Effector memory CD4-positive, alpha-beta T cell (primary cell): Measurements from ENCODE around the gene EIF5A.
A peak's percentile ranks its signal among the peaks of the same experiment; 100 is the strongest.

Source experiments
- DNase-seq, 3 donors: peaks; one replicate each; pipeline ENCODE4 v3.0.0-alpha.2; 2020
- H3K27ac ChIP-seq: 2 replicates; pipeline ENCODE4 v1.7.0; 2013; ENCODE audit warnings: mild to moderate bottlenecking, low read length, moderate library complexity; ENCODE audit not compliant: insufficient read depth, poor library complexity, severe bottlenecking
- H3K27me3 ChIP-seq: replicated peaks from 2 replicates; pipeline ENCODE4 v1.7.0; 2013; ENCODE audit warnings: mild to moderate bottlenecking, low read length; ENCODE audit not compliant: insufficient read depth, control insufficient read depth, poor library complexity, severe bottlenecking
- H3K36me3 ChIP-seq: 2 replicates; pipeline ENCODE4 v1.7.0; 2013; ENCODE audit warnings: mild to moderate bottlenecking, low read length, moderate library complexity; ENCODE audit not compliant: control insufficient read depth, insufficient read depth
- H3K4me1 ChIP-seq: 2 replicates; pipeline ENCODE4 v1.7.0; 2013; ENCODE audit warnings: low read length, mild to moderate bottlenecking; ENCODE audit not compliant: control insufficient read depth, insufficient read depth, poor library complexity, severe bottlenecking
- H3K4me3 ChIP-seq: 2 replicates; pipeline ENCODE4 v1.7.0; 2013; ENCODE audit warnings: low read length, low read depth, mild to moderate bottlenecking; ENCODE audit not compliant: insufficient read depth, poor library complexity, severe bottlenecking
- H3K9me3 ChIP-seq: 2 replicates; pipeline ENCODE4 v1.7.0; 2013; ENCODE audit warnings: mild to moderate bottlenecking, low read length, moderate library complexity; ENCODE audit not compliant: control insufficient read depth

Gene EIF5A

DNA sequence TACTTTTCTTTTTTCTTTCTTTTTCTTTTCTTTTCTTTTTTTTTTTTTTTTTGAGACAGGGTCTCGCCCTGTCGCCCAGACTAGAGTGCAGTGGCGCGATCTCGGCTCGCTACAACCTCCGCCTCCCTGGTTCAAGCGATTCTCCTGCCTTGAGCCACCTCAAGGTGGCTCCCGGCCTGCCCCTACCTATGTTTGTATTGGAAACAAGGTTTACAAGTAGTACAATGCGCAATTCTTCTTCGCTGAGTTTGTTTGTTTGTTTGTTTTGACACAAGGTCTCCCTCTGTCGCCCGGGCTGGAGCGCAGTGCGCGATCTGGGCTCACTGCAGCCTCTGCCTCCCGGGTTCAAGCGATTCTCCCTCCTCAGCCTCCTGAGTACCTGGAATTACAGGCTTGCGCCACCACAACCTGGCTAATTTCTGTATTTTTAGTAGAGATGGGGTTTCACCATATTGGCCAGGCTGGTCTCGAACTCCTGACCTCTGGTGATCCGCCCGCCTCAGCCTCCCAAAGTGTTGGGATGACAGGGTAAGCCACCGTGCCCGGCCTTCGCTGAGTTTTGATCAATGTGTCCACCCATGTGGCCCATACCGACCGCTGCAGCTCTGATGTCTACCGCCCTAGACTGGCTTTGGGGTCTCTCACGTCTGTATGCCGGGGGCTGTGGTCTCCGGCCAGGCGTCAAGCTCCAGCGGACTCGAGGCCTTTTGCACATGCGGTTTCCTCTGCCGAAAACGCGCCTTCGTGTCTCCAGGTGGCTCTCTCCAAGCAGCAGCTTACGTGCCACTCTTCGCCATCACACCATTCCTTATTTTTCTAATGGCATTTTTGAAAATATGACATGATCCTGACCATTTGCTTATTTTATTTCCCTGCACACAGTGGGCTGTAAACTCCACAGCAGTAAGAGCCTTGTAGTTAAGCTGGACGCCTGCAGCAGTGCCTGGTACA is 11.9 kb upstream of the EIF5A start:
- Histone ChIP-seq H3K4me3 (peak overlapping the region; percentile 51), H3K4me1 (peaks cover 23% of the 10 kb centered on the region), H3K36me3 (no peaks in the 10 kb centered on the region), H3K9me3 (no peaks in the 10 kb centered on the region), H3K27me3 (no peaks in the 10 kb centered on the region), H3K27ac (no peak overlapping the region)
- no peak for DNase-seq

GRCh38 chr17:7296189-7296861 is 11.1 kb upstream of the EIF5A start:
- H3K4me1 ChIP-seq: peaks cover 23% of the 10 kb centered on the region
- DNase-seq: peak; percentile 44 to 57 (median 45)
- H3K4me3 ChIP-seq: peak overlapping the region; percentile 25
- H3K36me3 ChIP-seq: no peaks in the 10 kb centered on the region
- no peak overlapping the region for H3K27ac ChIP-seq
- H3K9me3 ChIP-seq: no peaks in the 10 kb centered on the region
- H3K27me3 ChIP-seq: no peaks in the 10 kb centered on the region

DNA sequence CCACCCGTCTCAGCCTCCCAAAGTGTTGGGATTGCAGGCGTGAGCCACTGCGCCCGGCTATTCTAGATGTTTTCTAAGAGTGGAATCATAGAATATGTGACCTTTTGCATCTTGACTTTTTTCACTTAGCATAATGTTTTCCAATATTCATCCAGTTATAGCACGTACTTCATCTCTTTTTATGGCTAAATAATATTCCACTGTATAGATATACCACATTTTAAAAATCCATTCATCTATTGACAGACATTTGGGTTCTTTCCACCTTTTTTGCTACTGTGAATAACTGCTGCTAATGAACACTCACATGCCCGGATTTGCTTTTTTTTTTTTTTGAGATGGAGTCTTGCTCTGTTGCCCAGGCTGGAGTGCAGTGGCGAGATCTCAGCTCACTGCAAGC is 3.2 kb upstream of the EIF5A start:
- H3K9me3 ChIP-seq: no peaks in the 10 kb centered on the region
- no peak overlapping the region for H3K4me3 ChIP-seq
- DNase-seq: no peak
- no peaks in the 10 kb centered on the region for H3K27me3 ChIP-seq
- no peak overlapping the region for H3K27ac ChIP-seq
- peaks cover 1% of the 10 kb centered on the region for H3K4me1 ChIP-seq
- peaks cover 1% of the 10 kb centered on the region for H3K36me3 ChIP-seq

DNA sequence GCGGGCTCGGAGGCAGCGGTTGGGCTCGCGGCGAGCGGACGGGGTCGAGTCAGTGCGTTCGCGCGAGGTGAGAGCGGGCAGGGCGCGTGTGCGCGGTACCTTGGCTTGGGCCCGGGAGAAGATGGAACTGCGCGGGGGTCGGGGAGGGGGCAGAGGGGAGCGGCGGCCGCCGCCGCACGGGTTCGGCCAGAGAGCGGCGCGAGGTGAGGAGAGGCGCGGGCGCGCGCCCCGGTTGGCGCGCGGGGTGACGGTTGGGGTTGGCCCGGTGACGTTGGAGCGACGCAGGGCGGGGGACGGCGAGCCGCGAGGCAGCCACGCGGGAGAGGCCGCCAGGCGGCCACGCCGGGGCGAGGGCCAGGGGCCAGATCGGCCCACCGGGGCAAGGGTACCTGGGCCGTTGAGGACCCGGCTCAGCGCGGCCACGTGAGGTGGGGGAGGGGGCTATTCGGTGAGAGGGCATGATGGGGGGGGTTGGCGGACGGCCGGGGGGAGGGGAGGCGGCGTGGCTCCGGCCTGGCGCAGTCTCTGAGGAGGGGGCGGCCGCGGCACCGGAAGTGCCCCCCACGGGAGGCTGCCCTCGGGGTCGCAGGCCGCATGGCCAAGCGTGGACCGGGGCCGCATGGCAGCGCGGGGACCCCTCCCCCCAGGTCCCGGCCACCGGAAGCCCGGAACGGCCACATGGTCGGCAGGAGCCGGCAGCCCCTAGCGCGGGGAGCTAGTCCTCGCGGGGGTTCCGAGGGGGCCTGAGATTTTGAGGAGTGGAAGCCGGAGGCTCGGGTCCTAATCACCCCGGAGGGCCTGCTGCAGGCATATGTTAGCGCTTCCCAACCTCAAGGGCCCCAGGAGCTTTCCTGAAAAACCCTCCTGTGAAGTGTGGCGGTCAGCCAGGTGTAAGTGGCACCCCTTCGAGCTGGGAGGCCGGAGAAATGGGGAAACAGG is 527 bp downstream of the EIF5A start:
- DNase-seq: peak; percentile 42 to 57 (median 48)
- H3K4me3 ChIP-seq: peak overlapping the region; percentile 93
- no peaks in the 10 kb centered on the region for H3K27me3 ChIP-seq
- H3K27ac ChIP-seq: peak overlapping the region; percentile 98
- H3K36me3 ChIP-seq: peaks cover 36% of the 10 kb centered on the region
- no peaks in the 10 kb centered on the region for H3K9me3 ChIP-seq
- H3K4me1 ChIP-seq: peaks cover 23% of the 10 kb centered on the region

DNA sequence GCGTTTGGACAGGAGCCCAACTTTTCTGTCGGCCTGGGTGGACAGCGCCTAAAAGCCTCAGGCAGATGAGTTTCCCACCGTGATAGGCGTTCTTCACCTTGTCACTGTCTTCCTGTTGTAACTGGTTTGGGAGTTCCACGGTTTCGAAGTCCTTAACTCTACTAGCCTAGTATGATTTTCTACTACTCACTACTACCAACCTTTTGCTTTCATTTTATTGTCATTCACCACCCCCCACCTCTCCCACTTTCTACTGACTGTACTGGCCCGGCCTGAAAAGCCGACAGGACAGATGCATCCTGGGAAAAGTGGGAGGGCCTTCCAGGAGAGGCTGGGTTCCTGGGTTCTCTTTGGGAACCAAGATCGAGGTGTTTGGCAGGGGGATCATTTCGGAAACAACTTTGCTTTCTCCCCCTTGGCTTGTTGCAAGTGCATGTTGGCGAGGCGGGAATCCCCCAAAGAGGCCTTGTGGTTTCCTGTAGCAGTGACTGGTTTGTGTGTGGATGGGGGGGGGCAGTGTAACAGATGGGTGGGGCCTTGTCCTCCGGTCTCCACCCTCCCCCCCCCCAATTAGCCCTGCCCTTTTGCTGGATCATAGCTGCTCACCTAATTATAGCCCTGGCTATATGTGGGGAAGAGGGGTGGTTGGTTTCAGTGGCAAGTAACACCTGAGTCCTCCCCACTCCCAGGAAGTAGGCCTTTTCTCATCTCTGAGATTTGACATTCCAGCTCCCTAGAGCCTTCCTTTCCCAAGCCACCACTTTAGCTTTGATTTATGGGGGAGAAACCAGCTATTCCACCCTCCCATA is 1.4 kb downstream of the EIF5A start:
- Histone ChIP-seq H3K4me1 (peaks cover 27% of the 10 kb centered on the region), H3K27me3 (no peaks in the 10 kb centered on the region), H3K27ac (peak overlapping the region; percentile 98), H3K36me3 (peaks cover 44% of the 10 kb centered on the region), H3K9me3 (no peaks in the 10 kb centered on the region), H3K4me3 (peak overlapping the region; percentile 93)
- peak; percentile 89 to 90 (median 89) for DNase-seq

DNA sequence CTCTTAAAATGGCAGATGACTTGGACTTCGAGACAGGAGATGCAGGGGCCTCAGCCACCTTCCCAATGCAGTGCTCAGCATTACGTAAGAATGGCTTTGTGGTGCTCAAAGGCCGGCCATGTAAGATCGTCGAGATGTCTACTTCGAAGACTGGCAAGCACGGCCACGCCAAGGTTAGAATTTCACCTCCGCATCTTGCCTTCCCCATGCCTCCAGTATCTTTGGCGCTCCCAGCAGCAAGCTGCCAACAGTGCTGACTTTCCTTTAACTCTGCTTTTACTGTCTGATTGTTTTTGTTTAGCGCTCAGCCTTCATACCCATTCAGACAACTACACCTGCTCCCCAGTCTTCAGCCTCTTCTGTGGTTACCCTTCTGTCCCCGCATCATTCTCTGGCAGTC is 2.2 kb downstream of the EIF5A start:
- peak overlapping the region; percentile 98 for H3K27ac ChIP-seq
- peak overlapping the region; percentile 42 for H3K4me3 ChIP-seq
- H3K36me3 ChIP-seq: peaks cover 49% of the 10 kb centered on the region
- no peak for DNase-seq
- peaks cover 33% of the 10 kb centered on the region for H3K4me1 ChIP-seq
- H3K9me3 ChIP-seq: no peaks in the 10 kb centered on the region
- H3K27me3 ChIP-seq: no peaks in the 10 kb centered on the region

DNA sequence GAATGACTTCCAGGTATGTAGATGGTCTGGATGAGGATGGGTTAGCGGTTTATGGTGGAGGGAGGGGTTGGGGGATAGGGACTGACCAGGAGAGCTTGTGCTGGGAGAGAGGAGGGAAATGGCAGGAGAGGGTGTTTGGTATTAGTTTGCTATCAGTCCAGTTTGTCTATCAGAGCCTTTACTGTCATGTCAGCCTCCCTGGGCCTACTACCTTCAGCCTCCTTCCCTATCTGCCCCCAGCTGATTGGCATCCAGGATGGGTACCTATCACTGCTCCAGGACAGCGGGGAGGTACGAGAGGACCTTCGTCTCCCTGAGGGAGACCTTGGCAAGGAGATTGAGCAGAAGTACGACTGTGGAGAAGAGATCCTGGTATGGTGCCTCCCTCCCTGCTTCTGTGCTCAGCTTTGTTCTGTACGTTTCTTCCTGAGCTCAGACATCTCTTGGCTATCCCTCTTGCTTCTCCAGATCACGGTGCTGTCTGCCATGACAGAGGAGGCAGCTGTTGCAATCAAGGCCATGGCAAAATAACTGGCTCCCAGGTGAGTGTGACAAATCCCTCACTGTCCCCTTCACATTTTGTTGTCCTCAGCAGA is 3.8 kb downstream of the EIF5A start:
- H3K36me3 ChIP-seq: peaks cover 49% of the 10 kb centered on the region
- peak overlapping the region; percentile 98 for H3K27ac ChIP-seq
- no peaks in the 10 kb centered on the region for H3K9me3 ChIP-seq
- H3K4me1 ChIP-seq: peaks cover 45% of the 10 kb centered on the region
- no peak overlapping the region for H3K4me3 ChIP-seq
- H3K27me3 ChIP-seq: no peaks in the 10 kb centered on the region
- DNase-seq: no peak

GRCh38 chr17:7312432-7313087 is 5.1 kb downstream of the EIF5A start:
- DNase-seq: no peak
- Histone ChIP-seq H3K36me3 (peaks cover 57% of the 10 kb centered on the region), H3K9me3 (no peaks in the 10 kb centered on the region), H3K4me1 (peaks cover 46% of the 10 kb centered on the region), H3K27ac (no peak overlapping the region), H3K27me3 (no peaks in the 10 kb centered on the region), H3K4me3 (no peak overlapping the region)
